Osteoblast (primary cell): ENCODE measurements around the gene DLG5. TPM values are rescaled to one million over a fixed set of nuclear protein-coding genes. Genes with fewer than 3 reads are reported as not detected.

ENCODE experiments used
- DNase-seq: peaks from one replicate; pipeline ENCODE4 v3.0.0; 2011; ENCODE audit warnings: low spot score, mixed read lengths; ENCODE audit not compliant: insufficient read length; ENCODE audit errors: missing footprints
- H2AFZ ChIP-seq: 2 replicates; pipeline ENCODE4 v1.6.0; 2011; ENCODE audit warnings: mild to moderate bottlenecking, low read length
- H3K27ac ChIP-seq: 2 replicates; pipeline ENCODE4 v1.5.1; 2011; ENCODE audit warnings: mild to moderate bottlenecking, low read depth, low read length, moderate library complexity
- H3K27me3 ChIP-seq: 2 replicates; pipeline ENCODE4 v1.6.0; 2012; ENCODE audit warnings: mild to moderate bottlenecking, control low read depth, inconsistent platforms, low read length, moderate library complexity; ENCODE audit not compliant: insufficient read depth
- H3K36me3 ChIP-seq: 2 replicates; pipeline ENCODE4 v1.5.1; 2011; ENCODE audit warnings: mild to moderate bottlenecking, low read length, control low read depth, moderate library complexity; ENCODE audit not compliant: insufficient read depth
- H3K4me1 ChIP-seq: 2 replicates; pipeline ENCODE4 v1.5.1; 2011; ENCODE audit warnings: mild to moderate bottlenecking, low read length, control low read depth, moderate library complexity; ENCODE audit not compliant: insufficient read depth
- H3K4me2 ChIP-seq: 2 replicates; pipeline ENCODE4 v1.6.0; 2011; ENCODE audit warnings: mild to moderate bottlenecking, low read length; ENCODE audit not compliant: insufficient read depth
- H3K4me3 ChIP-seq: fragments of 200-600 bp; sonication (generic); 3 replicates; pipeline ENCODE4 v1.5.1; 2012; ENCODE audit warnings: mild to moderate bottlenecking, low read length, inconsistent platforms; ENCODE audit not compliant: insufficient read depth
- H3K79me2 ChIP-seq: 2 replicates; pipeline ENCODE4 v1.6.0; 2012; ENCODE audit warnings: mild to moderate bottlenecking, low read length, control low read depth, inconsistent platforms; ENCODE audit not compliant: insufficient read depth
- H3K9me3 ChIP-seq: 2 replicates; pipeline ENCODE4 v1.5.1; 2011; ENCODE audit warnings: low read depth, low read length, control low read depth
- H4K20me1 ChIP-seq: 2 replicates; pipeline ENCODE4 v1.6.0; 2012; ENCODE audit warnings: mild to moderate bottlenecking, low read length, control low read depth; ENCODE audit not compliant: insufficient read depth
- CTCF ChIP-seq: IDR thresholded peaks from 2 replicates; pipeline ENCODE4 v1.5.1; 2011; ENCODE audit warnings: mild to moderate bottlenecking, low read depth, low read length, moderate library complexity; ENCODE audit errors: extremely low read depth
- total RNA-seq: library from RNA; depleted of rRNA; stranded (reverse); fragments of >200 nt; gene quantifications from 2 replicates; pipeline ENCODE4 v1.2.3, GENCODE V29; 2012

The DLG5 gene
- total RNA-seq, 1 donor: 51.4 TPM

- peaks cover 22% of the 10 kb centered on the region for H3K4me1 ChIP-seq
- H4K20me1 ChIP-seq: peaks cover 66% of the 10 kb centered on the region
- TF ChIP-seq CTCF: no peak
- no peak overlapping the region for H2AFZ ChIP-seq
- H3K4me2 ChIP-seq: no peak overlapping the region
- DNase-seq: no peak
- no peaks in the 10 kb centered on the region for H3K9me3 ChIP-seq
- no peak overlapping the region for H3K4me3 ChIP-seq
- no peak overlapping the region for H3K27ac ChIP-seq
- no peaks in the 10 kb centered on the region for H3K36me3 ChIP-seq
- no peaks in the 10 kb centered on the region for H3K27me3 ChIP-seq
- peaks cover 70% of the 10 kb centered on the region for H3K79me2 ChIP-seq
These were observed 50.8 kb downstream of the DLG5 start for GRCh38 chr10:77875730-77876129.

- Histone ChIP-seq H3K36me3 (no peaks in the 10 kb centered on the region), H3K27ac (no peak overlapping the region), H3K4me2 (no peak overlapping the region), H3K27me3 (no peaks in the 10 kb centered on the region), H4K20me1 (peaks cover 65% of the 10 kb centered on the region), H2AFZ (no peak overlapping the region), H3K79me2 (peaks cover 65% of the 10 kb centered on the region), H3K9me3 (no peaks in the 10 kb centered on the region), H3K4me3 (no peak overlapping the region), H3K4me1 (peaks cover 24% of the 10 kb centered on the region)
- TF ChIP-seq CTCF: no peak
- DNase-seq: no peak
These were observed 51.7 kb downstream of the DLG5 start for GRCh38 chr10:77874872-77875271.

GRCh38 chr10:77873536-77874380 lies 52.8 kb downstream of the DLG5 start:
- H3K79me2 ChIP-seq: peaks cover 62% of the 10 kb centered on the region
- H4K20me1 ChIP-seq: peaks cover 64% of the 10 kb centered on the region
- no peaks in the 10 kb centered on the region for H3K36me3 ChIP-seq
- peak overlapping the region; percentile 42 for H3K27ac ChIP-seq
- H3K4me2 ChIP-seq: no peak overlapping the region
- H3K4me3 ChIP-seq: no peak overlapping the region
- peak; percentile 83 for DNase-seq
- no peaks in the 10 kb centered on the region for H3K9me3 ChIP-seq
- H3K27me3 ChIP-seq: no peaks in the 10 kb centered on the region
- no peak overlapping the region for H2AFZ ChIP-seq
- H3K4me1 ChIP-seq: peaks cover 27% of the 10 kb centered on the region
- no peak for TF ChIP-seq CTCF

- H3K4me2 ChIP-seq: no peak overlapping the region
- H3K27ac ChIP-seq: peak overlapping the region; percentile 42
- TF ChIP-seq CTCF: no peak
These were observed 53.5 kb downstream of the DLG5 start for GRCh38 chr10:77872947-77873535.

More at GRCh38 chr10:77872947-77873535, 53.5 kb downstream of the DLG5 start:
- Histone ChIP-seq H3K4me3 (no peak overlapping the region), H3K79me2 (peaks cover 55% of the 10 kb centered on the region), H3K36me3 (no peaks in the 10 kb centered on the region), H2AFZ (no peak overlapping the region), H3K4me1 (peaks cover 21% of the 10 kb centered on the region), H3K9me3 (no peaks in the 10 kb centered on the region), H3K27me3 (no peaks in the 10 kb centered on the region), H4K20me1 (peaks cover 57% of the 10 kb centered on the region)
- DNase-seq: no peak
